Osteocyte (in vitro differentiated cells): ENCODE measurements around the gene GNG13. TPM values are rescaled to one million over a fixed set of nuclear protein-coding genes. Genes with fewer than 3 reads are reported as not detected.
"Not testable (repeated sequence)": the region's sequence is repeated elsewhere in the genome, so short reads cannot be mapped to it uniquely, and the experiment has no call there.

Experiments
- DNase-seq: peaks from one replicate; pipeline ENCODE4 v3.0.0; 2021; ENCODE audit warnings: mixed read lengths; ENCODE audit not compliant: unreplicated experiment; ENCODE audit errors: extremely low spot score
- H3K27ac Mint-ChIP-seq: one replicate; pipeline ENCODE4 v1.8.0; 2021; ENCODE audit warnings: mild to moderate bottlenecking, mixed read lengths; ENCODE audit not compliant: unreplicated experiment
- H3K27me3 Mint-ChIP-seq: one replicate; pipeline ENCODE4 v1.8.0; 2021; ENCODE audit warnings: mixed read lengths; ENCODE audit not compliant: unreplicated experiment
- H3K36me3 Mint-ChIP-seq: one replicate; pipeline ENCODE4 v1.8.0; 2021; ENCODE audit warnings: mixed read lengths; ENCODE audit not compliant: unreplicated experiment
- H3K4me1 Mint-ChIP-seq: one replicate; pipeline ENCODE4 v1.8.0; 2021; ENCODE audit warnings: mixed read lengths; ENCODE audit not compliant: unreplicated experiment
- H3K4me3 Mint-ChIP-seq: one replicate; pipeline ENCODE4 v1.8.0; 2021; ENCODE audit warnings: mild to moderate bottlenecking, moderate library complexity, mixed read lengths; ENCODE audit not compliant: unreplicated experiment
- H3K9me3 Mint-ChIP-seq: one replicate; pipeline ENCODE4 v1.8.0; 2021; ENCODE audit warnings: mixed read lengths; ENCODE audit not compliant: unreplicated experiment
- CTCF ChIP-seq: fragments of 200-600 bp; sonication (generic); IDR thresholded peaks from 2 replicates; pipeline ENCODE4 v1.5.0; 2021; ENCODE audit warnings: antibody characterized with exemption, mild to moderate bottlenecking, moderate library complexity
- total RNA-seq: library from RNA; stranded (reverse); gene quantifications from 2 replicates; pipeline ENCODE4 v1.2.1, GENCODE V29; 2021

The GNG13 gene
- total RNA-seq, 1 donor from 2014 or later = not detected

- TF ChIP-seq CTCF = no peak
- Mint-ChIP-seq H3K4me1 (no peaks in the 10 kb centered on the region), H3K9me3 (peaks cover 3% of the 10 kb centered on the region), H3K36me3 (no peaks in the 10 kb centered on the region), H3K27me3 (no peaks in the 10 kb centered on the region), H3K27ac (no peak overlapping the region), H3K4me3 (no peak overlapping the region)
- DNase-seq = no peak
These were observed 41.0 kb upstream of the GNG13 start for GRCh38 chr16:841455-842060.

GRCh38 chr16:840561-841454, 40.3 kb upstream of the GNG13 start:
- H3K9me3 Mint-ChIP-seq = peaks cover 8% of the 10 kb centered on the region

GRCh38 chr16:839643-840408, 39.3 kb upstream of the GNG13 start:
- no peaks in the 10 kb centered on the region for H3K4me1 Mint-ChIP-seq
- no peak overlapping the region for H3K27ac Mint-ChIP-seq
- TF ChIP-seq CTCF = no peak
- H3K9me3 Mint-ChIP-seq = peaks cover 5% of the 10 kb centered on the region
- no peak for DNase-seq
- H3K4me3 Mint-ChIP-seq = no peak overlapping the region
- H3K36me3 Mint-ChIP-seq = peaks cover 3% of the 10 kb centered on the region
- no peaks in the 10 kb centered on the region for H3K27me3 Mint-ChIP-seq

More at GRCh38 chr16:840561-841454, 40.3 kb upstream of the GNG13 start:
- no peaks in the 10 kb centered on the region for H3K4me1 Mint-ChIP-seq
- no peak for DNase-seq
- H3K27ac Mint-ChIP-seq = no peak overlapping the region
- peaks cover 3% of the 10 kb centered on the region for H3K36me3 Mint-ChIP-seq
- TF ChIP-seq CTCF = no peak
- H3K4me3 Mint-ChIP-seq = no peak overlapping the region
- H3K27me3 Mint-ChIP-seq = no peaks in the 10 kb centered on the region

- TF ChIP-seq CTCF = no peak
- H3K27ac Mint-ChIP-seq = no peak overlapping the region
- H3K36me3 Mint-ChIP-seq = peaks cover 3% of the 10 kb centered on the region
- H3K9me3 Mint-ChIP-seq = peaks cover 5% of the 10 kb centered on the region
- DNase-seq = no peak
- no peak overlapping the region for H3K4me3 Mint-ChIP-seq
- no peaks in the 10 kb centered on the region for H3K4me1 Mint-ChIP-seq
- H3K27me3 Mint-ChIP-seq = no peaks in the 10 kb centered on the region
These were observed 38.2 kb upstream of the GNG13 start for GRCh38 chr16:838741-839140.

- not testable (repeated sequence) for DNase-seq, H3K4me3 Mint-ChIP-seq, H3K27ac Mint-ChIP-seq, H3K27me3 Mint-ChIP-seq, H3K4me1 Mint-ChIP-seq, H3K9me3 Mint-ChIP-seq, H3K36me3 Mint-ChIP-seq
These were observed 36.3 kb upstream of the GNG13 start for GRCh38 chr16:836822-837221.
